ENCODE results near the gene UTS2B. TPM values are rescaled to one million over a fixed set of nuclear protein-coding genes. Genes with fewer than 3 reads are reported as not detected.

The UTS2B gene
- total RNA-seq, 1 experiment from 2014 or later, result 4.7 TPM

GRCh38 chr3:191350396-191351090 lies 20.2 kb upstream of the UTS2B start:
- no peak for TF ChIP-seq CTCF (conservative IDR thresholded peaks at IDR 0.05; ENCODE audit: low read depth, low read length)
- TF ChIP-seq EZH2 (IDR thresholded peaks at IDR 0.05; ENCODE audit: borderline replicate concordance, low read depth, low read length, poor library complexity, severe bottlenecking), result no peak
- no peaks in the 10 kb centered on the region for H3K9me3 ChIP-seq (ENCODE audit: low read depth, low read length, poor library complexity, severe bottlenecking)
- ChIA-PET CTCF (no interaction called here), POLR2A (ENCODE audit: low non-redundant PET) (interaction anchor here (0.6 kb wide), 1 partner anchor 14 kb away, joined by 8 read pairs; no protein-coding TSS in a partner anchor)
- intact Hi-C loops (cut with micrococcal nuclease; ENCODE audit: unreplicated experiment), result no loop called here
- peak; percentile 72 for DNase-seq (ENCODE audit: low spot score)
- H3K4me1 ChIP-seq (ENCODE audit: insufficient read depth, low read length, poor library complexity, severe bottlenecking), result peaks cover 58% of the 10 kb centered on the region
- no peaks in the 10 kb centered on the region for H3K36me3 ChIP-seq (ENCODE audit: insufficient read depth, low read length, poor library complexity, severe bottlenecking)
- H3K27me3 ChIP-seq (replicated peaks; ENCODE audit: insufficient read depth, low read depth, low read length, poor library complexity), result no peaks in the 10 kb centered on the region
- no TSS peak for BruUV-seq (replicated peaks)
- H3K27ac ChIP-seq (ENCODE audit: low read depth, low read length, poor library complexity, severe bottlenecking), result peak overlapping the region; percentile 52
- peak overlapping the region; percentile 9 for H3K4me3 ChIP-seq (ENCODE audit: low read depth, low read length, poor library complexity, severe bottlenecking)

GRCh38 chr3:191348098-191348497 lies 17.8 kb upstream of the UTS2B start:
- H3K27me3 ChIP-seq (replicated peaks; ENCODE audit: insufficient read depth, low read depth, low read length, poor library complexity), result no peaks in the 10 kb centered on the region
- POLR2A ChIA-PET (ENCODE audit: low non-redundant PET), result no interaction called here
- H3K36me3 ChIP-seq (ENCODE audit: insufficient read depth, low read length, poor library complexity, severe bottlenecking), result no peaks in the 10 kb centered on the region
- H3K27ac ChIP-seq (ENCODE audit: low read depth, low read length, poor library complexity, severe bottlenecking), result no peak overlapping the region
- BruUV-seq (replicated peaks), result no TSS peak
- no peaks in the 10 kb centered on the region for H3K9me3 ChIP-seq (ENCODE audit: low read depth, low read length, poor library complexity, severe bottlenecking)
- H3K4me1 ChIP-seq (ENCODE audit: insufficient read depth, low read length, poor library complexity, severe bottlenecking), result peaks cover 60% of the 10 kb centered on the region
- intact Hi-C loops (cut with micrococcal nuclease; ENCODE audit: unreplicated experiment), result no loop called here
- TF ChIP-seq CTCF (conservative IDR thresholded peaks at IDR 0.05; ENCODE audit: low read depth, low read length) (no peak), EZH2 (IDR thresholded peaks at IDR 0.05; ENCODE audit: borderline replicate concordance, low read depth, low read length, poor library complexity, severe bottlenecking) (no peak)
- CTCF ChIA-PET, result no interaction called here
- DNase-seq (ENCODE audit: low spot score), result no peak
- H3K4me3 ChIP-seq (ENCODE audit: low read depth, low read length, poor library complexity, severe bottlenecking), result no peak overlapping the region

GRCh38 chr3:191347228-191347627 lies 16.9 kb upstream of the UTS2B start:
- no peak for TF ChIP-seq EZH2 (IDR thresholded peaks at IDR 0.05; ENCODE audit: borderline replicate concordance, low read depth, low read length, poor library complexity, severe bottlenecking)
- no peak for TF ChIP-seq CTCF (conservative IDR thresholded peaks at IDR 0.05; ENCODE audit: low read depth, low read length)
- no TSS peak for BruUV-seq (replicated peaks)
- Histone ChIP-seq H3K4me1 (ENCODE audit: insufficient read depth, low read length, poor library complexity, severe bottlenecking) (peaks cover 55% of the 10 kb centered on the region), H3K9me3 (ENCODE audit: low read depth, low read length, poor library complexity, severe bottlenecking) (no peaks in the 10 kb centered on the region), H3K36me3 (ENCODE audit: insufficient read depth, low read length, poor library complexity, severe bottlenecking) (no peaks in the 10 kb centered on the region), H3K4me3 (ENCODE audit: low read depth, low read length, poor library complexity, severe bottlenecking) (no peak overlapping the region), H3K27me3 (replicated peaks; ENCODE audit: insufficient read depth, low read depth, low read length, poor library complexity) (no peaks in the 10 kb centered on the region), H3K27ac (ENCODE audit: low read depth, low read length, poor library complexity, severe bottlenecking) (no peak overlapping the region)
- POLR2A ChIA-PET (ENCODE audit: low non-redundant PET), result interaction anchor here (0.6 to 0.9 kb wide), 2 partner anchors 9 to 11 kb away, joined by 4 read pairs; no protein-coding TSS in a partner anchor
- DNase-seq (ENCODE audit: low spot score), result no peak
- CTCF ChIA-PET, result interaction anchor here (0.8 kb wide), 1 partner anchor 10 kb away, joined by 3 read pairs; no protein-coding TSS in a partner anchor
- intact Hi-C loops (cut with micrococcal nuclease; ENCODE audit: unreplicated experiment), result no loop called here

Measured in A673 (cell line).